Activated naive CD4-positive, alpha-beta T cell treated with anti-CD3 and anti-CD28 coated beads, Interleukin-2, amount 50 U/mL, for 24 hours (primary cell): ENCODE data around the gene FXYD2.

Experiments
- H3K27ac Mint-ChIP-seq: one replicate; pipeline ENCODE4 v1.8.0; 2021; ENCODE audit warnings: mild to moderate bottlenecking, mixed read lengths
- H3K27me3 Mint-ChIP-seq: one replicate; pipeline ENCODE4 v1.8.0; 2021; ENCODE audit warnings: mixed read lengths
- H3K36me3 Mint-ChIP-seq: one replicate; pipeline ENCODE4 v1.8.0; 2021; ENCODE audit warnings: mixed read lengths
- H3K4me1 Mint-ChIP-seq: one replicate; pipeline ENCODE4 v1.8.0; 2021; ENCODE audit warnings: mixed read lengths
- H3K4me3 Mint-ChIP-seq: one replicate; pipeline ENCODE4 v1.8.0; 2021; ENCODE audit warnings: mild to moderate bottlenecking, mixed read lengths
- H3K9me3 Mint-ChIP-seq: one replicate; pipeline ENCODE4 v1.8.0; 2021; ENCODE audit warnings: mixed read lengths

FXYD2 gene

DNA sequence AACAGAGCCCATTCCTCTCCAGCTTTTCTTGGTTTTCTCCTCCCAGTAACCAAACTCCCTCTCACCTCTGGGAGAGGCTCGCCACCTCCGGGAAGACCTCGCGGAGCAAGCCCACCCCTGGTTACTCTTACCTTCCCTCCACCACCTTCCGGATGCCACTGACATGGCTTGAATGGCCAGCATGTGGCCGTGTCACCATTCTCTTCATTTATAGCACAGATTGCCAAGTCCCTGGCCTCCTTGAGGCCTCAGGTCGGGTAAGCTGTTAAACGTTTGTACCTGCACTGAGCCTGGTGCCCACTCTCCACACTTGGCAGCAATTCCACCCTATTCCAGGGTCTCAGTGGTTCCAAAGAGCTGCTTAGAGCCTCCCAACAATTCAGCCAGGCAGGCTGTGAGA lies 8.0 kb upstream of the FXYD2 start:
- no peaks in the 10 kb centered on the region for H3K27me3 Mint-ChIP-seq
- no peaks in the 10 kb centered on the region for H3K9me3 Mint-ChIP-seq
- H3K4me3 Mint-ChIP-seq: no peak overlapping the region
- H3K27ac Mint-ChIP-seq: no peak overlapping the region
- peaks cover 42% of the 10 kb centered on the region for H3K4me1 Mint-ChIP-seq
- H3K36me3 Mint-ChIP-seq: no peaks in the 10 kb centered on the region

- H3K36me3 Mint-ChIP-seq: no peaks in the 10 kb centered on the region
- H3K4me3 Mint-ChIP-seq: no peak overlapping the region
- no peak overlapping the region for H3K27ac Mint-ChIP-seq
Observed at GRCh38 chr11:117831661-117832415, 7.3 kb upstream of the FXYD2 start.

GRCh38 chr11:117830674-117831351 lies 6.3 kb upstream of the FXYD2 start:
- Mint-ChIP-seq H3K36me3 (no peaks in the 10 kb centered on the region), H3K4me3 (peak overlapping the region; percentile 36), H3K9me3 (no peaks in the 10 kb centered on the region), H3K27me3 (no peaks in the 10 kb centered on the region), H3K27ac (peak overlapping the region; percentile 19), H3K4me1 (peaks cover 52% of the 10 kb centered on the region)

More at GRCh38 chr11:117831661-117832415, 7.3 kb upstream of the FXYD2 start:
- Mint-ChIP-seq H3K9me3 (no peaks in the 10 kb centered on the region), H3K27me3 (no peaks in the 10 kb centered on the region), H3K4me1 (peaks cover 49% of the 10 kb centered on the region)

DNA sequence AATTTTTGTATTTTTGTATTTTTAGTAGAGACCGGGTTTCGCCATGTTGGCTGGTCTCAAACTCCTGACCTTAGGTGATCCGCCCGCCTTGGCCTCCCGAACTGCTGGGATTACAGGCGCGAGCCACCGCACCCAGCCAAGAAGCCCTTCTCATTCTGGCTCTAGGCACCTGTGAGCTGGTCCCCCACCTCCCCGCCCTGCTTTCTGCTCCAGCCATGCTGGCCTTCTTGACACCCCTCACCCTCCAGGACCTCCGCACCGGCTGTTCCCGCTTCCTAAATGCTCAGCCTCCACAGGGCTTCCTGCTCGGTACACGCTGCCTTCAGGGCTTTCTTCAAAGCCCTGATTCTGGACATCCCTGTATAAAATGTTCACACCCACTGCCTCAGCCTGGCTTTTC lies 5.5 kb upstream of the FXYD2 start:
- Mint-ChIP-seq H3K9me3 (no peaks in the 10 kb centered on the region), H3K4me1 (peaks cover 57% of the 10 kb centered on the region), H3K27me3 (no peaks in the 10 kb centered on the region), H3K4me3 (peak overlapping the region; percentile 36), H3K36me3 (no peaks in the 10 kb centered on the region), H3K27ac (no peak overlapping the region)

GRCh38 chr11:117829369-117829725 lies 4.8 kb upstream of the FXYD2 start:
- Mint-ChIP-seq H3K27ac (no peak overlapping the region), H3K36me3 (no peaks in the 10 kb centered on the region), H3K4me1 (peaks cover 62% of the 10 kb centered on the region), H3K9me3 (no peaks in the 10 kb centered on the region), H3K4me3 (no peak overlapping the region), H3K27me3 (no peaks in the 10 kb centered on the region)

- peak overlapping the region; percentile 23 for H3K27ac Mint-ChIP-seq
- no peaks in the 10 kb centered on the region for H3K36me3 Mint-ChIP-seq
- H3K27me3 Mint-ChIP-seq: no peaks in the 10 kb centered on the region
- H3K4me1 Mint-ChIP-seq: peaks cover 68% of the 10 kb centered on the region
- H3K4me3 Mint-ChIP-seq: peak overlapping the region; percentile 42
- no peaks in the 10 kb centered on the region for H3K9me3 Mint-ChIP-seq
Observed at GRCh38 chr11:117828611-117829368, 4.2 kb upstream of the FXYD2 start.

- Mint-ChIP-seq H3K36me3 (no peaks in the 10 kb centered on the region), H3K4me3 (peak overlapping the region; percentile 59), H3K27ac (peak overlapping the region; percentile 12), H3K4me1 (peaks cover 78% of the 10 kb centered on the region), H3K9me3 (no peaks in the 10 kb centered on the region), H3K27me3 (no peaks in the 10 kb centered on the region)
Observed at GRCh38 chr11:117827521-117828511, 3.3 kb upstream of the FXYD2 start.

- no peak overlapping the region for H3K27ac Mint-ChIP-seq
- no peaks in the 10 kb centered on the region for H3K9me3 Mint-ChIP-seq
- no peaks in the 10 kb centered on the region for H3K27me3 Mint-ChIP-seq
- H3K36me3 Mint-ChIP-seq: no peaks in the 10 kb centered on the region
- no peak overlapping the region for H3K4me3 Mint-ChIP-seq
- H3K4me1 Mint-ChIP-seq: peaks cover 80% of the 10 kb centered on the region
Observed at GRCh38 chr11:117826832-117827231, 2.3 kb upstream of the FXYD2 start.

DNA sequence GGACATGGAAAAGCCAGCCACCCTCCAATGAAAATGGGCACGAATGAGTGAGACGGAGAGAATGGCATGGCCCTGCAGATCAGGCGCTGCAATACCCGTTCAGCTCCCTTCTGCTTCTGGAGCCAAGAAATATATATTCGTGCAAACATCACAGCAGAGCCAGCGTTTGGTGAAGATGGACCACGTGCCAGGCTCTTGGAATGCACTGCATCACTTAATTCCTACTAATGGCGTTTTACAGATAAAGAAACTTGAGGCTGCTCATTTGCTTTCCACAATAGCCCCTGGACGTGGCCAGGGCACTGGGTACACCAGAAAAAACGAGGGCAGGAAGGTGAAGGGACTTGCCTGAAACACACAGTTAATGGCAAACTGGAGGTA lies 1.6 kb upstream of the FXYD2 start:
- Mint-ChIP-seq H3K4me3 (no peak overlapping the region), H3K4me1 (peaks cover 79% of the 10 kb centered on the region), H3K9me3 (no peaks in the 10 kb centered on the region), H3K27ac (no peak overlapping the region), H3K36me3 (no peaks in the 10 kb centered on the region), H3K27me3 (no peaks in the 10 kb centered on the region)

- Mint-ChIP-seq H3K36me3 (no peaks in the 10 kb centered on the region), H3K9me3 (no peaks in the 10 kb centered on the region), H3K27me3 (no peaks in the 10 kb centered on the region), H3K4me1 (peaks cover 74% of the 10 kb centered on the region), H3K4me3 (no peak overlapping the region), H3K27ac (no peak overlapping the region)
Observed at GRCh38 chr11:117825538-117826189, 1.1 kb upstream of the FXYD2 start.

DNA sequence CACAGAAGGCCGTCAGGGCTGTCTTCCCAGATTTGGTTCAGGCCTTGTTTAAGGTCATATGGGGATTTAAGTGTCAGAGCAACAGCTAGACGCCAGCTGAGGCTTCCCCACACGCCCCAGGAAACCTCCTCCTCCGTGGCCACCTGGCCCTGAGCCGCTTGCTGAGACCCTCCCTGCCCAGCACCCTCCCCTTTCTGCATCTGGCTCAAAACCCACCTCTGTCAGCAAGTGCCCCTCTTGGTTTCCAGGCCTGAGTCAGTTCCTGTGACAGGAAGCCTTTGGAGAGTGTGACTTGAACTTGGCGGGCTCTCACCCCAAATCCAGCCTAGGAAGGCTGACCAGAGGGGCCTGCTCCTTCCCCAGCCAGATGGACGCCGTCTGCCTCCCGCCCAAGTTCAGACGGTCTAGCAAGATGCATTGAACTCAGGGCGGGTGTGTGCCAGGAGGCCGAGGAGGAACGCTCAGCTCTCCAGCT lies 561 bp downstream of the FXYD2 start:
- Mint-ChIP-seq H3K9me3 (no peaks in the 10 kb centered on the region), H3K27me3 (no peaks in the 10 kb centered on the region), H3K36me3 (no peaks in the 10 kb centered on the region), H3K27ac (peak overlapping the region; percentile 30), H3K4me3 (no peak overlapping the region), H3K4me1 (peaks cover 65% of the 10 kb centered on the region)

DNA sequence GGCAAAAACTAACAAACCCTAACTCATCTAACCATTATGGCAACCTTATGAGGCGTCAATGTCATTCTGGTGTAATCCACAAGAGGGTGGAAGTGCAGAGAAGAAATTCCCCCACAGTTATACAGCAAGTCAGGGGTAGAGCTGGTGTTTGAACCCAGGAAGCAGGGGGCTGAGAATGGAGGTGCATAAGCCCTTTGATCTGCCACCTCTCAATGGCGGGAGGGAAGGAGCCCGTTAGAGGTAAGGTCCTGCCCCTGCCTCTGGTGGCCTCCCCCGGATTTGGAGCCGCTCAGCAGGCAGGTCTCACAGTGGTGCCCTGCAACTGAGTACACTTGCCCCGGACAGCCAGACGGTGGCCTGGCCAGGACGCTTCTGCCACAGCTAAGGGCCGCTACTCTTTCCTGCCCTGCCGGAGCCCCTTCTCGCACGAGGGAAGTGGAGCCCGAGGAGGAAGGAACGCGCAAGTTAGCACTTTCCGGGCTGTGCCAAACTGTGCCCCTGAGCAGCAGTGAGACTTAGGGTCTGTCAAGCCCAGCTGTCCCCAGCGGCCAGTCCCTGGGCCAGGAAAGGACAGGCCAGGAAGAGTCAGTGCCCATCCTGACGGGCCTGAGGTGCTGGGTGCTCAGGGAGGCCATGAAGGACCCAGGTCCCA lies 1.1 kb downstream of the FXYD2 start:
- peak overlapping the region; percentile 74 for H3K27ac Mint-ChIP-seq
- H3K36me3 Mint-ChIP-seq: no peaks in the 10 kb centered on the region
- H3K9me3 Mint-ChIP-seq: no peaks in the 10 kb centered on the region
- H3K4me1 Mint-ChIP-seq: peaks cover 63% of the 10 kb centered on the region
- no peaks in the 10 kb centered on the region for H3K27me3 Mint-ChIP-seq
- H3K4me3 Mint-ChIP-seq: peak overlapping the region; percentile 23

- Mint-ChIP-seq H3K27me3 (no peaks in the 10 kb centered on the region), H3K4me1 (peaks cover 63% of the 10 kb centered on the region), H3K27ac (peak overlapping the region; percentile 65), H3K36me3 (no peaks in the 10 kb centered on the region), H3K9me3 (no peaks in the 10 kb centered on the region), H3K4me3 (no peak overlapping the region)
Observed at GRCh38 chr11:117822074-117823033, 2.2 kb downstream of the FXYD2 start.
